ENCODE results near the gene SLC7A7. TPM values are rescaled to one million over a fixed set of nuclear protein-coding genes. Genes with fewer than 3 reads are reported as not detected.

SLC7A7 gene
- total RNA-seq, 2 experiments from 2014 or later = 0.89 to 1.1 TPM

DNA sequence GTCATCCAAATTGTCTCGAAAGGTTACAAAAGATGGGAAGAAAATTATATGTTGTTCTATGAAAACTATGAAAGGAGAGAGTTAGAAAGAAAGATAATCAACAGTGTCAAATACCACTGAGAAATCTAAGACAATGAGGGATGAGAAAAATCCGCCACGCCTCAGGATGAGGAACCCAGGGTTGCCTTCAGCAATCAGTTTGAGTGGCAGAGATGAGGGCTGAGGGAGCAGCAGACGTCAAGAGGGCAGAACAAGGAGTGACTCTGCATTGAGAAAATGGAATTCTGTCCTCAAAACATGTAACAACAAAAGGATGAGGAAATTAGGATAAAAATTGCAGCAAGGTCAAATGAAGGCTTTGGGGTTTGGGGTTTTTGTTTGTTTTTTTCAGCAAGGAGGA lies 67.0 kb downstream of the SLC7A7 start:
- ChIA-PET POLR2A (interaction anchor here (0.6 kb wide), 1 partner anchor 122 kb away, joined by 3 read pairs; no protein-coding TSS in a partner anchor), CTCF (no interaction called here)
- peaks cover 0 to 8% of the 10 kb centered on the region in 2 experiments for H3K27me3 ChIP-seq (ENCODE audit: control insufficient read depth in 1 of 2, insufficient read depth in 2 of 2, low read length in 2 of 2)
- Mint-ChIP-seq H3K4me3 (no peak overlapping the region), H3K9me3 (no peaks in the 10 kb centered on the region), H3K36me3 (ENCODE audit: low read depth) (no peaks in the 10 kb centered on the region), H3K27me3 (peaks cover 34% of the 10 kb centered on the region), H3K4me1 (ENCODE audit: low read depth) (peaks cover 5% of the 10 kb centered on the region), H3K27ac (no peak overlapping the region)
- TF ChIP-seq, protein P1, sequence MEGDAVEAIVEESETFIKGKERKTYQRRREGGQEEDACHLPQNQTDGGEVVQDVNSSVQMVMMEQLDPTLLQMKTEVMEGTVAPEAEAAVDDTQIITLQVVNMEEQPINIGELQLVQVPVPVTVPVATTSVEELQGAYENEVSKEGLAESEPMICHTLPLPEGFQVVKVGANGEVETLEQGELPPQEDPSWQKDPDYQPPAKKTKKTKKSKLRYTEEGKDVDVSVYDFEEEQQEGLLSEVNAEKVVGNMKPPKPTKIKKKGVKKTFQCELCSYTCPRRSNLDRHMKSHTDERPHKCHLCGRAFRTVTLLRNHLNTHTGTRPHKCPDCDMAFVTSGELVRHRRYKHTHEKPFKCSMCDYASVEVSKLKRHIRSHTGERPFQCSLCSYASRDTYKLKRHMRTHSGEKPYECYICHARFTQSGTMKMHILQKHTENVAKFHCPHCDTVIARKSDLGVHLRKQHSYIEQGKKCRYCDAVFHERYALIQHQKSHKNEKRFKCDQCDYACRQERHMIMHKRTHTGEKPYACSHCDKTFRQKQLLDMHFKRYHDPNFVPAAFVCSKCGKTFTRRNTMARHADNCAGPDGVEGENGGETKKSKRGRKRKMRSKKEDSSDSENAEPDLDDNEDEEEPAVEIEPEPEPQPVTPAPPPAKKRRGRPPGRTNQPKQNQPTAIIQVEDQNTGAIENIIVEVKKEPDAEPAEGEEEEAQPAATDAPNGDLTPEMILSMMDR (IDR thresholded peaks at IDR 0.05) = no peak
- H3K27ac ChIP-seq (ENCODE audit: low read depth in 1 of 2, low read length in 2 of 2) = no peak overlapping the region
- no peaks in the 10 kb centered on the region for H3K9me3 ChIP-seq (ENCODE audit: control insufficient read depth in 1 of 2, insufficient read depth in 1 of 2, low read length in 2 of 2)
- ATAC-seq (ENCODE audit: poor library complexity) (no peak), DNase-seq (no peak)
- intact Hi-C loops (cut with DNase I, micrococcal nuclease) = loop anchor here in 1 of 2 experiments (1.0 kb wide), 1 partner anchor 105 kb away; no protein-coding TSS in a partner anchor
- H3K4me3 ChIP-seq (ENCODE audit: low read length) = no peak overlapping the region
- no peaks in the 10 kb centered on the region for H3K36me3 ChIP-seq (ENCODE audit: insufficient read depth, low read length)
- no peaks in the 10 kb centered on the region for H3K4me1 ChIP-seq (ENCODE audit: insufficient read depth, low read length)

GRCh38 chr14:22747769-22748168 lies 67.5 kb downstream of the SLC7A7 start:
- ATAC-seq (ENCODE audit: poor library complexity) (no peak), DNase-seq (no peak)
- Histone ChIP-seq H3K4me1 (ENCODE audit: insufficient read depth, low read length) (no peaks in the 10 kb centered on the region), H3K27ac (ENCODE audit: low read depth in 1 of 2, low read length in 2 of 2) (no peak overlapping the region), H3K36me3 (ENCODE audit: insufficient read depth, low read length) (no peaks in the 10 kb centered on the region), H3K4me3 (ENCODE audit: low read length) (no peak overlapping the region), H3K27me3 (ENCODE audit: control insufficient read depth in 1 of 2, insufficient read depth in 2 of 2, low read length in 2 of 2) (peaks cover 0 to 7% of the 10 kb centered on the region in 2 experiments), H3K9me3 (ENCODE audit: control insufficient read depth in 1 of 2, insufficient read depth in 1 of 2, low read length in 2 of 2) (no peaks in the 10 kb centered on the region)
- POLR2A ChIA-PET = interaction anchor here (0.6 kb wide), 1 partner anchor 121 kb away, joined by 3 read pairs; no protein-coding TSS in a partner anchor
- Mint-ChIP-seq H3K9me3 (no peaks in the 10 kb centered on the region), H3K27me3 (peaks cover 31% of the 10 kb centered on the region), H3K4me1 (ENCODE audit: low read depth) (peaks cover 5% of the 10 kb centered on the region), H3K4me3 (no peak overlapping the region), H3K27ac (no peak overlapping the region), H3K36me3 (ENCODE audit: low read depth) (no peaks in the 10 kb centered on the region)
- CTCF ChIA-PET = no interaction called here
- TF ChIP-seq, protein P1 (IDR thresholded peaks at IDR 0.05) = no peak
- intact Hi-C loops (cut with DNase I, micrococcal nuclease) = loop anchor here in 1 of 2 experiments (1.0 kb wide), 1 partner anchor 106 kb away; no protein-coding TSS in a partner anchor

DNA sequence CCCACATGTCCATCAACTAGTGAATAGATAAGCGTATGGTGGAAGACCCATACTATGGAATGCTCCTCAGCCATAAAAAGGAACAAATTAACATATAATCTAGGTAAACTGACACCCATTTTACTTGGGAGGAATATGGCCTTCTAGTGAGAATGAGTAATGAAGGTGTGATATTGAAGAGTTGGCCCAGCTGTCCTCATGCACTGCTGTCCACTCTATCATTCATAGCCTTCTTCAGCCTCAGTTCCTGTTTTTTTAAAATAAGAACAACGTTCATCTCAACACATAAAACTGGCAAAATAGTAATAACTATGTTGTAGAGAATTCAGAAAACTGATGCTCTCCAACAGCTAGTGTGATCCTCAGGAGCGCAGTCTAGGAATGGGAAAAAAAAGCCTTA lies 75.2 kb downstream of the SLC7A7 start:
- Histone ChIP-seq H3K27me3 (ENCODE audit: control insufficient read depth in 1 of 2, insufficient read depth in 2 of 2, low read length in 2 of 2) (no peaks in the 10 kb centered on the region), H3K4me1 (ENCODE audit: insufficient read depth, low read length) (no peaks in the 10 kb centered on the region), H3K9me3 (ENCODE audit: control insufficient read depth in 1 of 2, insufficient read depth in 1 of 2, low read length in 2 of 2) (no peaks in the 10 kb centered on the region), H3K27ac (ENCODE audit: low read depth in 1 of 2, low read length in 2 of 2) (no peak overlapping the region), H3K4me3 (ENCODE audit: low read length) (no peak overlapping the region), H3K36me3 (ENCODE audit: insufficient read depth, low read length) (no peaks in the 10 kb centered on the region)
- Mint-ChIP-seq H3K36me3 (ENCODE audit: low read depth) (no peaks in the 10 kb centered on the region), H3K27me3 (no peaks in the 10 kb centered on the region), H3K4me3 (no peak overlapping the region), H3K9me3 (no peaks in the 10 kb centered on the region), H3K4me1 (ENCODE audit: low read depth) (peaks cover 4% of the 10 kb centered on the region), H3K27ac (no peak overlapping the region)
- no peak for ATAC-seq (ENCODE audit: poor library complexity)
- ChIA-PET POLR2A (no interaction called here), CTCF (no interaction called here)
- TF ChIP-seq, protein P1 (IDR thresholded peaks at IDR 0.05) = no peak
- intact Hi-C loops (cut with DNase I, micrococcal nuclease) = loop anchor here in 1 of 2 experiments (5.0 kb wide), 1 partner anchor 62 kb away; no protein-coding TSS in a partner anchor
- DNase-seq = no peak

All from CD4-positive, alpha-beta T cell (primary cell).